Renal pelvis (tissue), 4 donors: Measurements from ENCODE around the gene TBC1D1. TPM values are rescaled to one million over a fixed set of nuclear protein-coding genes. Genes with fewer than 3 reads are reported as not detected.

ENCODE experiments used
- DNase-seq: peaks from one replicate; pipeline ENCODE4 v3.0.0-alpha.2; 2013
- polyA plus RNA-seq, 3 donors: library from polyadenylated mRNA; unstranded; fragments of 120-200 nt; gene quantifications; one replicate each; pipeline ENCODE4 v1.2.1, GENCODE V29; 2013; ENCODE audit not compliant: insufficient read length in 3 of 3

TBC1D1 gene
- polyA plus RNA-seq, 3 donors, result 188 to 205 (median 189) TPM

DNA sequence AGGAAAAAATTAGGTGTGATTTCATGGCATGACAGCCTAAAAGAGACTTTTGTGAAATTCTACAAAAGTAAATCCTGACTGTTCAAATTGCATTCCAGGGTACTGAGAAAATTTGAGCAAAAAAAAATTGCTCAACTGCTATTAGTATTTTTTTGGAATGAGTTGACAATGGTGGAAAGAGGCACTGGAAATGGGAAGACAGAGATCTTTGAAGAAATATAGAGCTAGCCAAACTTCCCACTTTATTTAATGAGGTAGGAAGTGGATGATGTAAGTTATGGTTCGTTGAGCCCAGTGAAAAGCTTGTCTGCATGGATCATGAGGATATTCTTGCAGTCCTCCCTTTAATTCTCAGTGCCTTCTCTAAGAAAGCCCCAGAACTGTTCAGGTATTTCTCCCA, 253.1 kb downstream of the TBC1D1 start:
- DNase-seq, result no peak

DNA sequence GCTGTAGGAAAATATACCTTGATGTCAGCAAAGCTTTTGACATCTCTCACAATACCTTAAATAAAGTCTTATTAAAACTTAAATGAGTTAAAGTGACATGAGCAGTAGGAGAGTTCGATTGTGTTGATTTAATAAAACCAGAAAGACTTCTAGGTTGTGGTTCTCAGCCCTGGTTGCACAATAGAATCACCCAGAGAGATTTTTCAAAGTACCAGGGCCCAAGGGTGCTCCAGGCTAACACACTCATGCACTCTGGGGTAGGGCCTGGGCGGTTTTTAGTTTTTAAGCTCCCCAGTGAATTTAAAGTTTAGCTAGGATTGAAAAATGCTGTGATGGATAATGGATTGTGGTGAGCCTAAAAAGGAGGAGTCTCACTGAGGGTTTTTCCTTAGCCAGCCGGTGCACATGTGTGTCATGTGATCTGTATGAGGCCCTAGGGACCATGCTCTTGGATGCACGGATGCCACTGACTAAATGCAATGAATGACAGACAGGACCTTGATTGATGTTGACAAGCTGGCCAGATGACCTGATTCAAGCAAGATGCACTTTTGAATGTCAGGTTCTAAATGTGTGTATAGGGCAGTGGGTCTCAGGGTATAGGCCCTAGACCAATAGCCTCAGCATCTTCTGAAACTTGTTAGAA, 254.3 kb downstream of the TBC1D1 start:
- DNase-seq, result no peak

- no peak for DNase-seq
These were observed 254.9 kb downstream of the TBC1D1 start for GRCh38 chr4:38145741-38146140.

GRCh38 chr4:38146383-38146782, 255.5 kb downstream of the TBC1D1 start:
- DNase-seq, result no peak

DNA sequence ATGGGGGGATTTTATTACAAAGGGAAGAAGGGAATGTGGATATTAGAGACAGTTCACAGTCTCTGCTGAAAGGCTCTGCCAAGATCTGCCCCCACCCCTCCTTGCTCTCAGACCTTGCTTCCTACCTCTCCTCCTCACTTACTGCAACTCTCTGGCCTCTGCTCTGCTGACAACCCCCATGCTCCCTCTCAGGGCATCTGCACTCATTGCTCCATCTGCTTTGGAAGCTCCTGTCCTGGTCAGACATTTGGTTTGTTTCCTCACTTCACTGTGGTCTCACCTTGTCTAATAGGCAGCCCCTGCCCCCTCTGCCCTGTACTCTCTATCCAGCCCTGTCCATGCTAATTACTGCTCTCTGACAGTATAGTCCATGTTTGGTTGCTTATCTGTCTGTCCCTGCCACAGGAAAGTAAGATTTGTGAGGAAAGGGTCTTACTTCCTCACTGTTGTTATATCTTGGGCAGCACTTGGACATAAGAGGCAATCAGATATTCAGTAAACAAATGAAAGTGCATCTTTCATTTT, 258.6 kb downstream of the TBC1D1 start:
- DNase-seq, result no peak

DNA sequence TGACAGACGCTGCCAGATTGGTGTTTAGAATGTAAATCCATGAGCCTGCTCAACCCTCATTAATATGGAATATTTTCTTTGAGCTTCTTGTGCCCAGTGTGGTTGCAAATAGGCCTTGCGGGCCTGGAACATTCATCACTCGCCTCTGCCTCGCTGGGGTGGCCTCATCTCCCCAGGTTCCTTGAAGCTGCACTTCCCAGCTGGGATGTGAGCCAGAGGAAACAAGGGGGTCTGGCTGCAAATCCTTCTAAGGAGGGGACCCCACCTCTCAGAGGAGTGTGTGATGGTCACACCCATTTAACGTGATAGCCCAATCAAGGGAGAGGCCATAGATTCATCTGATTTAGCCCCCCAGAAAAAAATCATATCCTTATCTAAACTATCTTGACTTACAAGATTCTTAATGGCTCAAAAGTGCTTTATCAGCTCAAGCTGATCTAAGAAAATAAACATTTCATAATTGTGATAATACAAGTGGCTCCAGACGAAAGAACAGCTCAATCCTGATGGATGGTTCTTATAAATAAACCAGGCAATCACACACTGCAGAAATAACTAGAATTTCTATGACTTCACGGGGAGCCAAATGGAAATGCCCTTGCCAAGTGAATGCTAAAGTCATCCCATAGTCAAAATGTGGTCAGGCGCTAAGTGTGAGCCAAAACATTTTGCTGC, 259.2 kb downstream of the TBC1D1 start:
- no peak for DNase-seq

DNA sequence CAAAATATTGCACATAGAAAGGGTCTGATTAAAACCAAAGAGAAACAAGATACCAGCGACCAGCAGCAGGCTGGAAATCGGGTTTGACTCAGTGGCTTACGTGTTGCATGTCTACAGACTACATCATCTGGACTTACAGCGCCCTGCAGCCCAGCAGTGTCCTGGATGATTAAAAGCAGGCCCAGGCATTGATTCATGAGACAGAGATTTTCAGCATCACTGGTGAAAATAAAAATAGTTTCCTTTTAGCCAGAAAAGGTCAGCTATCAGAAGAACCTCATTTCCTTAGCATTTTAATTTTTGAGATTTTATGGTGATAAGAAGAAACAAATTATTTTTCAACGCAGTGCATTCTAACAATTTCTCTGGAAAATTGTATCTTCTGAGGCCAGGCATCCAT, 259.9 kb downstream of the TBC1D1 start:
- DNase-seq, result no peak

- DNase-seq, result no peak
These were observed 261.0 kb downstream of the TBC1D1 start for GRCh38 chr4:38151873-38152272.

DNA sequence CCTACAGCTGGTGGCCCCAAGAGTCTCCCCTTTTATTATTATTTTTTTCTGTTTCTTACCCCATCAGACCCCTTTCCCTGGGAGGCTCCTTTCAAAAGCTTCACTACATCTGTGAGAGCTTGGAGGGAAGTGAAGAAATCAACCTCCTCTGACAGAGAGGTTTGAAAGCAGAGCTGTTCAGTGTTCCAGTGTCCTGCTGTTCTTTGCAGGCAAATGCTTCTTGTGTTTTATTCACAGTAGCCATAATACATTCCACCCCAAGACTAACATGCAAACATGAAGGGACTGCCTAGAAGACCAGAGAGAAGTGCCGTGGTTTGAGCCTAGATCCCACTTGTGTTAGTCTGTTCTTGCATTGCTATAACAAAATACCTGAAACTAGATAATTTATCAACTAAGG, 261.4 kb downstream of the TBC1D1 start:
- no peak for DNase-seq

GRCh38 chr4:38152721-38153386, 262.0 kb downstream of the TBC1D1 start:
- DNase-seq, result no peak

DNA sequence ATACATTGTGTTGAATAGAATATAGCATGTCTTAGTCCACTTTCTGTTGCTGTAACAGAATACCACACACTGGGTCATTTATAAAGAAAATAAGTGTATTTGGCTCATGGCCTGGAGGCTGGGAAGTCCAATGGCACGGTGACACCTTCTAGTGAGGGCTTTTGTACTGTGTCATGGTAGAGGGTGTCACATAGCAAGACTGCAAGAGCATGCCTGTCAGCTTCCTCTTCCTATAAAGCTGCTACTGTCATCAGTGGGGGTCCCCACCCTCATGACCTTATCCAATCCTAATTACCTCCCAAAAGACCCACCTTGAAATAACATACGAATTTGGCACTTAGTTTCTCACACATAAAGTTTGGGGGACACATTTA, 262.5 kb downstream of the TBC1D1 start:
- no peak for DNase-seq

- no peak for DNase-seq
These were observed 263.4 kb downstream of the TBC1D1 start for GRCh38 chr4:38154252-38154651.

GRCh38 chr4:38154681-38155588, 264.1 kb downstream of the TBC1D1 start:
- no peak for DNase-seq

DNA sequence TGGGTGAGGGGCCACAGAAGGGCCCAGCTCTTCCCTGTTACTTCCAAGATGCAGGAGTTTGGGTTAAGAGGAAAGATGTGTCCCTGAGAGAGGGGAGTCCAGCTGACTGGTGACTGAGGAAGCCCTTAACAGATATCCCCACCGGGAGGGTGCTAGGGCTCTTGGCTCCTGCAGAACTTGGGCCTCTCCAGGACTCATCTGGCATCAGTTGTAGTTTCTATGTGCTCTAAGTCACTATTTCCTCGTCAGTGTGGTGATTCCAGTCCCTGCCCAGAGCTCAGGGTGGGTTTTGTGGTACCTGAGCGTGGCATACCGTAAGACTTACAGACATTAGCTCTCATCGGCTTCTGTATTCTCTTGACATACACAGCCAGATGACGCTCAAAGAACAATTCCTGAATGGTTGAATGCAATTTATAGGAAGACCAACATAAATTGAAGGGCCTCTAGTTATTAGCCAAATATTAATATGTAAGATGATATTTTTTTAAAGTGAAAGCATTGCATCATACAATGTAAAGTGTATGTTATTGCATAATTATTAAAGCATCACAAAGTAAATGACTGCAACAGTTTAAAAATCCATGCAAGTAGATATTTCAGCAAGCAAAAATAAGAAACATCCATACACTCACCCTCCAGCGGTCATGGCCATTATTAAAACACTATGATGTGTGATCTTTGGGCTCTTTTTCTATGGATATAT, 264.9 kb downstream of the TBC1D1 start:
- DNase-seq, result no peak

DNA sequence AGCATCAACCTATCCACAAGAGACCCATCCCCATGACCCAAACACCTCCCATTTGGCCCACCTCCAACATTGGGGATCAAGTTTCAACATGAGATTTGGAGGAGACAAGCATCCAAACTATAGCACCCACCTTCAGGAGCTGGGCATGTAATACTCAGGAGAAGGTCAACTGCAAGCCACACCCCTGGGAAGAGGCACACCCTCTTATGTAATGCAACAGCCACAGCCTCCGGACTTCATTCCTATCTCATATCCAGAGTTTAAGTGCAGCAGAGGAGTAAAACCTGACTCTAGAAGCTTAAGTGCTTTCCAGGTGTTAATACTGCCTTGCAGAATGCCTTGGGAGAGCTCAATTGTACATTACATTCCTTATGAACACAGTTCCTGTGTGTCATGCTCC, 266.7 kb downstream of the TBC1D1 start:
- DNase-seq, result no peak

GRCh38 chr4:38160487-38161207, 269.8 kb downstream of the TBC1D1 start:
- DNase-seq, result no peak

DNA sequence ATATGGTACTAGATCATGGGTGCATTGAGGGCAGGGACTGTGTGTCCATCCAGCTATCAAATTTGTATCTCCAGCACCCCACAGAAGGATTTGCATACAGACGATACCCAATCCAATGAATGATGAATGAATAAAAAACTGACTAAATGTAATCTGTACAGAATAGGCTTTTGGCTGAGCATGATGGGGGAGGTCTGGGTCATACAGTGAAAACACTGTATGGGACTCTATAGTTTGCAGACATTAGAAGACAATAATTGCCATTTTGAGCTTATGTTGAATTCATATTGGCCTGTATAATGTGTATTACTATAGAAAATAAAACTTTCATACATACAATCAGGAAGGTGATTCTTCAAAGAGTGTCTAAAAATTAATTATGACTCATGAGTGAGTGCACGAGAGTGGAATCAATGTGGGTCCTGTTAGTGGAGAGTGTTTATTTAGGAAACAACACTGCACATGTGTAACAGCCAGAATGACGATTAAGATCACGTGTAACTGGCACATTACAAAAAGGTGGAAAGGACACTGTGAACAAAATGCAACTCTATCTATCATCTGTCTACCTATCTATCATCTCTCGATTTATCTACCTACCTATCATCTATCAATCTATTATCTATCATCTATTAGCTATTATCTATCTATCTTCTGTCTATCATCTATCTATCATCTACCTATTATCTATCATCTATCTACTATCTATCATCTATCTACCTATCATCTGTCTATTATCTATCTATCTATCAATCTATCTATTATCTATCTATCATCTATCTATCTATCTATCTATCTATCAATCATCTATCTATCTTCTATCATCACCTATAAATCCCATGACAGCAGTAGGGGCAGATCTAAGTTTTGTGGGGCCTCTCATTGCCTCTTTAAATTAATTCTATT, 270.6 kb downstream of the TBC1D1 start:
- DNase-seq, result no peak

- DNase-seq, result no peak
These were observed 271.4 kb downstream of the TBC1D1 start for GRCh38 chr4:38162240-38162784.
